SK-N-SH treated with all-trans-retinoic acid at 6 μM for 48 hours (cell line): Measurements from ENCODE around the gene APBA2.

Experiments used
- ATAC-seq: fragments of 200-7000 bp; cut with Tn5 transposase; 3 replicates; pipeline ENCODE4 v1.9.1; 2020; ENCODE audit warnings: mild to moderate bottlenecking, moderate library complexity
- ARNTL ChIP-seq: fragments of 450-650 bp; formaldehyde crosslinking; IDR thresholded peaks from 2 replicates; pipeline ENCODE4 v1.5.0; 2020; ENCODE audit warnings: low read depth, mild to moderate bottlenecking, moderate library complexity, borderline replicate concordance
- BACH2 ChIP-seq: fragments of 250-450 bp; sonication (Bioruptor Pico); IDR thresholded peaks from 2 replicates; pipeline ENCODE4 v1.9.0; 2021; ENCODE audit warnings: mild to moderate bottlenecking, borderline replicate concordance
- CSDC2 ChIP-seq: fragments of 250-450 bp; sonication (Bioruptor Pico); IDR thresholded peaks from 2 replicates; pipeline ENCODE4 v1.5.0; 2020; ENCODE audit warnings: mild to moderate bottlenecking, moderate library complexity
- ESRRG ChIP-seq: fragments of 250-450 bp; sonication (Bioruptor Pico); IDR thresholded peaks from 2 replicates; pipeline ENCODE4 v1.6.1; 2021; ENCODE audit warnings: mild to moderate bottlenecking
- GLIS3 ChIP-seq: fragments of 250-450 bp; sonication (Bioruptor Pico); IDR thresholded peaks from 2 replicates; pipeline ENCODE4 v1.5.0; 2020; ENCODE audit warnings: mild to moderate bottlenecking, moderate library complexity
- ISL1 ChIP-seq: fragments of 250-450 bp; sonication (Bioruptor Pico); IDR thresholded peaks from 2 replicates; pipeline ENCODE4 v2.1.2; 2022; ENCODE audit warnings: mild to moderate bottlenecking, moderate library complexity
- OSR1 ChIP-seq: fragments of 250-450 bp; sonication (Bioruptor Pico); IDR thresholded peaks from 2 replicates; pipeline ENCODE4 v1.8.0; 2022; ENCODE audit warnings: moderate library complexity, mild to moderate bottlenecking, inconsistent platforms
- PPARA ChIP-seq: fragments of 250-450 bp; sonication (Bioruptor Pico); IDR thresholded peaks from 2 replicates; pipeline ENCODE4 v1.5.0; 2020; ENCODE audit warnings: mild to moderate bottlenecking, borderline replicate concordance
- RARB ChIP-seq: fragments of 250-450 bp; sonication (Bioruptor Pico); IDR thresholded peaks from 2 replicates; pipeline ENCODE4 v1.8.0; 2021; ENCODE audit warnings: mild to moderate bottlenecking, moderate library complexity
- SNAI2 ChIP-seq: fragments of 250-450 bp; sonication (Bioruptor Pico); IDR thresholded peaks from 2 replicates; pipeline ENCODE4 v1.5.0; 2020; ENCODE audit warnings: mild to moderate bottlenecking, moderate library complexity
- TCF4 ChIP-seq: fragments of 250-450 bp; sonication (Bioruptor Pico); IDR thresholded peaks from 2 replicates; pipeline ENCODE4 v1.8.0; 2021; ENCODE audit warnings: mild to moderate bottlenecking, moderate library complexity, borderline replicate concordance
- TOX ChIP-seq: fragments of 250-450 bp; sonication (Bioruptor Pico); IDR thresholded peaks from 2 replicates; pipeline ENCODE4 v1.8.0; 2021; ENCODE audit warnings: mild to moderate bottlenecking, moderate library complexity, borderline replicate concordance
- ZFP30 ChIP-seq: fragments of 450-650 bp; formaldehyde crosslinking; IDR thresholded peaks from 2 replicates; pipeline ENCODE4 v1.5.0; 2022; ENCODE audit warnings: mild to moderate bottlenecking, moderate library complexity
- ZNF565 ChIP-seq: fragments of 450-650 bp; formaldehyde crosslinking; conservative IDR thresholded peaks from 2 replicates; pipeline ENCODE4 v1.5.0; 2020; ENCODE audit warnings: low read depth, mild to moderate bottlenecking, moderate library complexity
- ZNF70 ChIP-seq: fragments of 450-650 bp; formaldehyde crosslinking; IDR thresholded peaks from 2 replicates; pipeline ENCODE4 v1.5.0; 2020; ENCODE audit warnings: mild to moderate bottlenecking, moderate library complexity
- ZNF8 ChIP-seq: fragments of 450-650 bp; formaldehyde crosslinking; IDR thresholded peaks from 2 replicates; pipeline ENCODE4 v1.5.0; 2020; ENCODE audit warnings: mild to moderate bottlenecking, moderate library complexity
- TF ChIP-seq, protein P1 (sequence below): fragments of 250-450 bp; sonication (Bioruptor Pico); IDR thresholded peaks from 2 replicates; pipeline ENCODE4 v1.8.0; 2020; ENCODE audit warnings: mild to moderate bottlenecking, moderate library complexity, borderline replicate concordance
- TF ChIP-seq, protein P2 (sequence below): fragments of 250-450 bp; sonication (Bioruptor Pico); IDR thresholded peaks from 2 replicates; pipeline ENCODE4 v1.5.1; 2020; ENCODE audit warnings: low read depth, mild to moderate bottlenecking, moderate library complexity
- TF ChIP-seq, protein P3 (sequence below): fragments of 250-450 bp; sonication (Bioruptor Pico); IDR thresholded peaks from 2 replicates; pipeline ENCODE4 v1.5.0; 2020; ENCODE audit warnings: mild to moderate bottlenecking, moderate library complexity

The APBA2 gene

DNA sequence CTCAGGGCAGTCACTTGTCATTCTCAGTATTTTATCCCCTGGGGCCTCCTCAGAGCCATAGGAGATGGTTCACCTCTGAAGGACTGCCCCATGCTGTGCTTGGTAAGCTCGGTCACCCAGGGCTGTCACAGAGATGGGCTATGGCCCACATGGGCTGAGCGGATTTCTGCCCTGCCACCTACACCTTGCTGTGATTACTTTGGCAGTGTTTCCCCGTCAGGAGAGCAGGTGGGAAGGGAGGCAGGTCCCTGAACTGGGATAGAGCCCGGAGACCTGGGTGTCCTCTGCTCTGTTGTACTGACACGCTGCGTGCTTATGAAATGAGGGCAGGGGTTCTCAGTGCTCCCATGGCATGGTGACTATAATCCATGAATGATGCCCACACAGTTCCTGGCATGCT is 48.9 kb downstream of the APBA2 start (continued):
- TF ChIP-seq ISL1 (CRISPR knock-in tag) (no peak), CSDC2 (CRISPR knock-in tag) (no peak), TCF4 (CRISPR knock-in tag) (no peak)
- TF ChIP-seq, protein P1, sequence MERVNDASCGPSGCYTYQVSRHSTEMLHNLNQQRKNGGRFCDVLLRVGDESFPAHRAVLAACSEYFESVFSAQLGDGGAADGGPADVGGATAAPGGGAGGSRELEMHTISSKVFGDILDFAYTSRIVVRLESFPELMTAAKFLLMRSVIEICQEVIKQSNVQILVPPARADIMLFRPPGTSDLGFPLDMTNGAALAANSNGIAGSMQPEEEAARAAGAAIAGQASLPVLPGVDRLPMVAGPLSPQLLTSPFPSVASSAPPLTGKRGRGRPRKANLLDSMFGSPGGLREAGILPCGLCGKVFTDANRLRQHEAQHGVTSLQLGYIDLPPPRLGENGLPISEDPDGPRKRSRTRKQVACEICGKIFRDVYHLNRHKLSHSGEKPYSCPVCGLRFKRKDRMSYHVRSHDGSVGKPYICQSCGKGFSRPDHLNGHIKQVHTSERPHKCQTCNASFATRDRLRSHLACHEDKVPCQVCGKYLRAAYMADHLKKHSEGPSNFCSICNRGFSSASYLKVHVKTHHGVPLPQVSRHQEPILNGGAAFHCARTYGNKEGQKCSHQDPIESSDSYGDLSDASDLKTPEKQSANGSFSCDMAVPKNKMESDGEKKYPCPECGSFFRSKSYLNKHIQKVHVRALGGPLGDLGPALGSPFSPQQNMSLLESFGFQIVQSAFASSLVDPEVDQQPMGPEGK, result no peak

DNA sequence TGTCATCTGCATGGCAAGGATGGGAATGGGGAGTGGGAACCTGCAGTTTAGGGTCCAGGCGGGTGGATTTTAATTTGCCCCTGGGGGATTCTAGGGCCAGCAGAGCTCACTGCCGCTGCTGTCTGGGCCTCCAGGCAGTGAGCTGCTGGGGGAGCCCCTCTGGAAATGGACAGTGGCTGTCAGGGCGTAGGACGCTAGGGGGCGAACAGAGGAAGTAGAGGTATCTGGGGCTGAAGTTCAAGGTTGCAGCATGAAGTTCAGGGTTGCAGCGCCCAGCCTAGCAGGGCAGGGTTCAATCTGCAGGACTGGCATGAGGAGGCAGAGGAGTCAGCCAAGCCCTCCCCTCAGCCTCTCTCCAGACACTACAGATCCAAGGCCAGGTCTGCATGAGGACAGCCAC is 49.5 kb downstream of the APBA2 start:
- no peak for TF ChIP-seq TCF4 (CRISPR knock-in tag)
- no peak for TF ChIP-seq ZFP30 (CRISPR knock-in tag)
- TF ChIP-seq SNAI2 (CRISPR knock-in tag), result no peak
- TF ChIP-seq ARNTL, result no peak
- TF ChIP-seq, protein P1, result no peak
- TF ChIP-seq OSR1, result no peak
- no peak for TF ChIP-seq ZNF70 (CRISPR knock-in tag)
- TF ChIP-seq ESRRG, result no peak
- no peak for TF ChIP-seq ZNF8
- ATAC-seq, result no peak

DNA sequence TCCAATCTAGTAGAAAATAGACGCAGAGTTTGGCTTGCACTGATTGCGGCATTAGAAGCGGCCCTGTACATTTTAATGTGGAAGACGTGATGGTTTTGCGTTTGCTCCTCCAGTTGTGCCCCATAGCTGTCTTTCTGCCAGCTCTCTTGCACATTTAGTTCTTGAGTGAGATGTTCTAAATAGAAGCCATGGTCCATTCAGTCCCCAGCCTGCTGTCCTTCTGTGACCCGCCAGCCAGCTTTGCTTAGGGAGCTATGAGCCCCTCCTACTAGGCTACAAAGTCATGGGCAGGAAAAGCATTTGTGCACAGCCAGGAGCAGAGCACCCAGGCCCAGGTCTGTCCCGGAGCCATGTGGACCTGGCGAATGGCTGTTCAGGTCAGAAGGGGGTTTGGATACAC is 50.3 kb downstream of the APBA2 start:
- no peak for ATAC-seq
- no peak for TF ChIP-seq ZFP30 (CRISPR knock-in tag)
- TF ChIP-seq ISL1 (CRISPR knock-in tag), result no peak
- no peak for TF ChIP-seq TOX (CRISPR knock-in tag)
- TF ChIP-seq ZNF565 (CRISPR knock-in tag), result no peak

- TF ChIP-seq ZNF70 (CRISPR knock-in tag) (no peak), RARB (no peak), OSR1 (no peak)
Measured at GRCh38 chr15:28936481-28936881, 50.7 kb downstream of the APBA2 start.

DNA sequence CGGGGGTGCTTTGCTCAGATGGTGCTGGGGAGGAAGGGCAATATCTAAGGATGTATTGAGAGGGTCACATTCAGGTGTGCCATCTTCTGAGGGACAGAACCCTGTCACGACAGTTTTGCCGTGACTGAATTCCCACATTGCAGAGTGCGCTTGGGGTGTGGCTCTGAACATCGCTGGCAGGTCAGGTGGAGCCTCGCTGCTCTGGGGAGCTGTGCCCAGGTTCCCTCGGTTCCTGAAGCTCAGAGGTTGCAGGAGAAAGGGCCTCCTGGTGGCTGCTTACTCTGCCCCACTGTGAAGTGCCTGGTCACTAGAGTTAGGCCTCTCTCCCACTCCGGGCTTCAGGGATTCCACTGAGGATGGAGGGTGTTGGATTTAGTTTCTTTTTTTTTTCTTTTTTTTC is 51.5 kb downstream of the APBA2 start:
- ATAC-seq, result no peak
- no peak for TF ChIP-seq CSDC2 (CRISPR knock-in tag)

More at GRCh38 chr15:28936481-28936881, 50.7 kb downstream of the APBA2 start:
- no peak for ATAC-seq

DNA sequence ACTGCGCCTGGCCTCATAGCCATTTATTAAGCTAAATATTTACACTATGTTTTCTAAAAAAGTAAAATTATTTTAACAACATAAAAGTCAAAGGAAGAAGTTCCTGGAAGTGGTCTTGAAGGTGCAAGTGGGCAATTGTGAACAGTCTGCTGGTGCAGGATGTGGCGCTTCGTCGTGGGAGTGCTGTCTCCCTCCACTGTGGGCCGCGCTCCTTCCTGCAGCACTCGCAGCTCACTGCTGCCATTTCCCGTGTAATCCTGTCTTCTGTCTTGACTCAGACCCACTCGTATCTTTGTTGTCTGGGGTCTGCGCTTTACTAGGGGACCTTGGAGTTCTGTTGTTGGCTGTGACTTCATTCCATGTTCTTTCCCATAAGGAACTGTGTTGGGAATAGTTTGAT is 56.3 kb downstream of the APBA2 start:
- ATAC-seq, result no peak

More for the DNA sequence above, 56.3 kb downstream of the APBA2 start:
- TF ChIP-seq, protein P2, sequence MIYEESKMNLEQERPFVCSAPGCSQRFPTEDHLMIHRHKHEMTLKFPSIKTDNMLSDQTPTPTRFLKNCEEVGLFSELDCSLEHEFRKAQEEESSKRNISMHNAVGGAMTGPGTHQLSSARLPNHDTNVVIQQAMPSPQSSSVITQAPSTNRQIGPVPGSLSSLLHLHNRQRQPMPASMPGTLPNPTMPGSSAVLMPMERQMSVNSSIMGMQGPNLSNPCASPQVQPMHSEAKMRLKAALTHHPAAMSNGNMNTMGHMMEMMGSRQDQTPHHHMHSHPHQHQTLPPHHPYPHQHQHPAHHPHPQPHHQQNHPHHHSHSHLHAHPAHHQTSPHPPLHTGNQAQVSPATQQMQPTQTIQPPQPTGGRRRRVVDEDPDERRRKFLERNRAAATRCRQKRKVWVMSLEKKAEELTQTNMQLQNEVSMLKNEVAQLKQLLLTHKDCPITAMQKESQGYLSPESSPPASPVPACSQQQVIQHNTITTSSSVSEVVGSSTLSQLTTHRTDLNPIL (CRISPR knock-in tag), result no peak
- TF ChIP-seq OSR1, result no peak
- no peak for TF ChIP-seq BACH2
- no peak for TF ChIP-seq ESRRG
- TF ChIP-seq, protein P1, result no peak
- TF ChIP-seq, protein P3, sequence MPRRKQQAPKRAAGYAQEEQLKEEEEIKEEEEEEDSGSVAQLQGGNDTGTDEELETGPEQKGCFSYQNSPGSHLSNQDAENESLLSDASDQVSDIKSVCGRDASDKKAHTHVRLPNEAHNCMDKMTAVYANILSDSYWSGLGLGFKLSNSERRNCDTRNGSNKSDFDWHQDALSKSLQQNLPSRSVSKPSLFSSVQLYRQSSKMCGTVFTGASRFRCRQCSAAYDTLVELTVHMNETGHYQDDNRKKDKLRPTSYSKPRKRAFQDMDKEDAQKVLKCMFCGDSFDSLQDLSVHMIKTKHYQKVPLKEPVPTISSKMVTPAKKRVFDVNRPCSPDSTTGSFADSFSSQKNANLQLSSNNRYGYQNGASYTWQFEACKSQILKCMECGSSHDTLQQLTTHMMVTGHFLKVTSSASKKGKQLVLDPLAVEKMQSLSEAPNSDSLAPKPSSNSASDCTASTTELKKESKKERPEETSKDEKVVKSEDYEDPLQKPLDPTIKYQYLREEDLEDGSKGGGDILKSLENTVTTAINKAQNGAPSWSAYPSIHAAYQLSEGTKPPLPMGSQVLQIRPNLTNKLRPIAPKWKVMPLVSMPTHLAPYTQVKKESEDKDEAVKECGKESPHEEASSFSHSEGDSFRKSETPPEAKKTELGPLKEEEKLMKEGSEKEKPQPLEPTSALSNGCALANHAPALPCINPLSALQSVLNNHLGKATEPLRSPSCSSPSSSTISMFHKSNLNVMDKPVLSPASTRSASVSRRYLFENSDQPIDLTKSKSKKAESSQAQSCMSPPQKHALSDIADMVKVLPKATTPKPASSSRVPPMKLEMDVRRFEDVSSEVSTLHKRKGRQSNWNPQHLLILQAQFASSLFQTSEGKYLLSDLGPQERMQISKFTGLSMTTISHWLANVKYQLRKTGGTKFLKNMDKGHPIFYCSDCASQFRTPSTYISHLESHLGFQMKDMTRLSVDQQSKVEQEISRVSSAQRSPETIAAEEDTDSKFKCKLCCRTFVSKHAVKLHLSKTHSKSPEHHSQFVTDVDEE (CRISPR knock-in tag), result no peak
- no peak for TF ChIP-seq PPARA (CRISPR knock-in tag)
- no peak for TF ChIP-seq GLIS3 (CRISPR knock-in tag)
- no peak for TF ChIP-seq RARB
- no peak for TF ChIP-seq SNAI2 (CRISPR knock-in tag)
- TF ChIP-seq TOX (CRISPR knock-in tag), result no peak
- no peak for TF ChIP-seq TCF4 (CRISPR knock-in tag)
- no peak for TF ChIP-seq CSDC2 (CRISPR knock-in tag)
